SH-SY5Y (cell line): ENCODE data around the gene MAN1C1.

Experiments
- GATA2 ChIP-seq: IDR thresholded peaks from 2 replicates; pipeline ENCODE4 v1.6.1; 2011; ENCODE audit warnings: mild to moderate bottlenecking, low read depth, low read length
- GATA3 ChIP-seq: IDR thresholded peaks from 2 replicates; pipeline ENCODE4 v1.6.1; 2011; ENCODE audit warnings: low read depth, mild to moderate bottlenecking, low read length, moderate library complexity

- TF ChIP-seq GATA2 (no peak), GATA3 (no peak)
Measured at GRCh38 chr1:25819491-25820246, 203.1 kb downstream of the MAN1C1 start, which contains the start of gene MTFR1L.
